Adrenal gland (tissue), 5 donors: ENCODE results near the gene CDK6.

ENCODE experiments used
- POLR2A ChIP-seq, 2 donors: fragments of 450-650 bp; IDR thresholded peaks; one replicate each; pipeline ENCODE4 v1.6.1; 2017; ENCODE audit warnings: antibody characterized with exemption in 2 of 2, mild to moderate bottlenecking in 2 of 2, moderate library complexity in 1 of 2
- TF ChIP-seq, protein P1 (sequence below), 6 experiments: fragments of 450-650 bp in 4 of 6; fragments of 200-600 bp in 2 of 6; sonication (generic) in 1 of 6; IDR thresholded peaks; 1 replicate in 5 of 6; 2 replicates in 1 of 6; pipeline versions ENCODE4 v1.5.1 to v1.8.0; 2016 to 2021; ENCODE audit warnings: antibody characterized with exemption in 6 of 6, mild to moderate bottlenecking in 2 of 6, moderate library complexity in 1 of 6
- donor health status: DM: no; HTN: no; CAD: no.

- TF ChIP-seq, protein P1, sequence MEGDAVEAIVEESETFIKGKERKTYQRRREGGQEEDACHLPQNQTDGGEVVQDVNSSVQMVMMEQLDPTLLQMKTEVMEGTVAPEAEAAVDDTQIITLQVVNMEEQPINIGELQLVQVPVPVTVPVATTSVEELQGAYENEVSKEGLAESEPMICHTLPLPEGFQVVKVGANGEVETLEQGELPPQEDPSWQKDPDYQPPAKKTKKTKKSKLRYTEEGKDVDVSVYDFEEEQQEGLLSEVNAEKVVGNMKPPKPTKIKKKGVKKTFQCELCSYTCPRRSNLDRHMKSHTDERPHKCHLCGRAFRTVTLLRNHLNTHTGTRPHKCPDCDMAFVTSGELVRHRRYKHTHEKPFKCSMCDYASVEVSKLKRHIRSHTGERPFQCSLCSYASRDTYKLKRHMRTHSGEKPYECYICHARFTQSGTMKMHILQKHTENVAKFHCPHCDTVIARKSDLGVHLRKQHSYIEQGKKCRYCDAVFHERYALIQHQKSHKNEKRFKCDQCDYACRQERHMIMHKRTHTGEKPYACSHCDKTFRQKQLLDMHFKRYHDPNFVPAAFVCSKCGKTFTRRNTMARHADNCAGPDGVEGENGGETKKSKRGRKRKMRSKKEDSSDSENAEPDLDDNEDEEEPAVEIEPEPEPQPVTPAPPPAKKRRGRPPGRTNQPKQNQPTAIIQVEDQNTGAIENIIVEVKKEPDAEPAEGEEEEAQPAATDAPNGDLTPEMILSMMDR (IDR thresholded peaks at IDR 0.05): no peak
- TF ChIP-seq POLR2A (IDR thresholded peaks at IDR 0.05): no peak
These were observed 128.9 kb downstream of the CDK6 start for GRCh38 chr7:92707435-92707834.
